Measurements from ENCODE around the gene GNLY.
"Not testable (repeated sequence)": the region's sequence is repeated elsewhere in the genome, so short reads cannot be mapped to it uniquely, and the experiment has no call there.

Gene GNLY

GRCh38 chr2:85666016-85666415 lies 28.1 kb upstream of the GNLY start:
- Histone ChIP-seq H3K27me3 (replicated peaks; ENCODE audit: control insufficient read depth, insufficient read depth, low read length) (no peaks in the 10 kb centered on the region), H3K4me3 (ENCODE audit: low read length) (no peak overlapping the region), H3K4me1 (ENCODE audit: control insufficient read depth, insufficient read depth, low read length) (peaks cover 20% of the 10 kb centered on the region), H3K36me3 (ENCODE audit: control insufficient read depth, insufficient read depth, low read length, severe bottlenecking) (no peaks in the 10 kb centered on the region), H3K9ac (ENCODE audit: low read length) (no peak overlapping the region), H3K9me3 (ENCODE audit: control insufficient read depth, low read length) (no peaks in the 10 kb centered on the region)
- DNase-seq (ENCODE audit: low read depth), result no peak

GRCh38 chr2:85666435-85667316 lies 27.5 kb upstream of the GNLY start:
- Histone ChIP-seq H3K4me3 (ENCODE audit: low read length) (no peak overlapping the region), H3K4me1 (ENCODE audit: control insufficient read depth, insufficient read depth, low read length) (peaks cover 20% of the 10 kb centered on the region), H3K27me3 (replicated peaks; ENCODE audit: control insufficient read depth, insufficient read depth, low read length) (peaks cover 2% of the 10 kb centered on the region), H3K36me3 (ENCODE audit: control insufficient read depth, insufficient read depth, low read length, severe bottlenecking) (no peaks in the 10 kb centered on the region), H3K9ac (ENCODE audit: low read length) (no peak overlapping the region), H3K9me3 (ENCODE audit: control insufficient read depth, low read length) (no peaks in the 10 kb centered on the region)
- no peak for DNase-seq (ENCODE audit: low read depth)

GRCh38 chr2:85667561-85668008 lies 26.6 kb upstream of the GNLY start:
- DNase-seq (ENCODE audit: low read depth), result no peak
- Histone ChIP-seq H3K9me3 (ENCODE audit: control insufficient read depth, low read length) (no peaks in the 10 kb centered on the region), H3K9ac (ENCODE audit: low read length) (no peak overlapping the region), H3K27me3 (replicated peaks; ENCODE audit: control insufficient read depth, insufficient read depth, low read length) (peaks cover 2% of the 10 kb centered on the region), H3K36me3 (ENCODE audit: control insufficient read depth, insufficient read depth, low read length, severe bottlenecking) (no peaks in the 10 kb centered on the region), H3K4me3 (ENCODE audit: low read length) (no peak overlapping the region), H3K4me1 (ENCODE audit: control insufficient read depth, insufficient read depth, low read length) (peaks cover 18% of the 10 kb centered on the region)

GRCh38 chr2:85668009-85668856 lies 25.9 kb upstream of the GNLY start, which contains the start of gene SFTPB:
Gene SFTPB, minus strand, starts transcription at chr2:85668199. Its CDS starts 16 bp downstream, at chr2:85668183.
- Histone ChIP-seq H3K4me3 (ENCODE audit: low read length) (no peak within 1 kb of the TSS), H3K9ac (ENCODE audit: low read length) (peak within 1 kb of the TSS; percentile 27), H3K9me3 (ENCODE audit: control insufficient read depth, low read length) (no peaks in the 10 kb centered on the region), H3K36me3 (ENCODE audit: control insufficient read depth, insufficient read depth, low read length, severe bottlenecking) (no peaks in the 10 kb centered on the region), H3K4me1 (ENCODE audit: control insufficient read depth, insufficient read depth, low read length) (peaks cover 12% of the 10 kb centered on the region), H3K27me3 (replicated peaks; ENCODE audit: control insufficient read depth, insufficient read depth, low read length) (peaks cover 2% of the 10 kb centered on the region)
- DNase-seq (ENCODE audit: low read depth), result peak; percentile 64

- H3K4me3 ChIP-seq (ENCODE audit: low read length), result no peak overlapping the region
These were observed 25.4 kb upstream of the GNLY start for GRCh38 chr2:85668857-85669142.

GRCh38 chr2:85669549-85669948 lies 24.6 kb upstream of the GNLY start:
- Histone ChIP-seq H3K4me3 (ENCODE audit: low read length) (no peak overlapping the region), H3K36me3 (ENCODE audit: control insufficient read depth, insufficient read depth, low read length, severe bottlenecking) (no peaks in the 10 kb centered on the region), H3K27me3 (replicated peaks; ENCODE audit: control insufficient read depth, insufficient read depth, low read length) (peaks cover 2% of the 10 kb centered on the region), H3K4me1 (ENCODE audit: control insufficient read depth, insufficient read depth, low read length) (peaks cover 24% of the 10 kb centered on the region), H3K9me3 (ENCODE audit: control insufficient read depth, low read length) (no peaks in the 10 kb centered on the region), H3K9ac (ENCODE audit: low read length) (no peak overlapping the region)
- no peak for DNase-seq (ENCODE audit: low read depth)

More at GRCh38 chr2:85668857-85669142, 25.4 kb upstream of the GNLY start:
- Histone ChIP-seq H3K27me3 (replicated peaks; ENCODE audit: control insufficient read depth, insufficient read depth, low read length) (peaks cover 2% of the 10 kb centered on the region), H3K36me3 (ENCODE audit: control insufficient read depth, insufficient read depth, low read length, severe bottlenecking) (no peaks in the 10 kb centered on the region), H3K9ac (ENCODE audit: low read length) (peak overlapping the region; percentile 27), H3K4me1 (ENCODE audit: control insufficient read depth, insufficient read depth, low read length) (peaks cover 16% of the 10 kb centered on the region), H3K9me3 (ENCODE audit: control insufficient read depth, low read length) (no peaks in the 10 kb centered on the region)
- DNase-seq (ENCODE audit: low read depth), result no peak

- not testable (repeated sequence) for H3K4me3 ChIP-seq (ENCODE audit: low read length); H3K27me3 ChIP-seq (replicated peaks; ENCODE audit: control insufficient read depth, insufficient read depth, low read length); DNase-seq (ENCODE audit: low read depth); H3K9me3 ChIP-seq (ENCODE audit: control insufficient read depth, low read length); H3K9ac ChIP-seq (ENCODE audit: low read length); H3K36me3 ChIP-seq (ENCODE audit: control insufficient read depth, insufficient read depth, low read length, severe bottlenecking)
- H3K4me1 ChIP-seq (ENCODE audit: control insufficient read depth, insufficient read depth, low read length), result peaks cover 32% of the 10 kb centered on the region
These were observed 23.7 kb upstream of the GNLY start for GRCh38 chr2:85670416-85670815.

- Histone ChIP-seq H3K9ac (ENCODE audit: low read length) (no peak overlapping the region), H3K9me3 (ENCODE audit: control insufficient read depth, low read length) (no peaks in the 10 kb centered on the region), H3K4me1 (ENCODE audit: control insufficient read depth, insufficient read depth, low read length) (peaks cover 39% of the 10 kb centered on the region), H3K27me3 (replicated peaks; ENCODE audit: control insufficient read depth, insufficient read depth, low read length) (peaks cover 2% of the 10 kb centered on the region), H3K4me3 (ENCODE audit: low read length) (no peak overlapping the region), H3K36me3 (ENCODE audit: control insufficient read depth, insufficient read depth, low read length, severe bottlenecking) (no peaks in the 10 kb centered on the region)
- no peak for DNase-seq (ENCODE audit: low read depth)
These were observed 21.7 kb upstream of the GNLY start for GRCh38 chr2:85672456-85672855.

- Histone ChIP-seq H3K27me3 (replicated peaks; ENCODE audit: control insufficient read depth, insufficient read depth, low read length) (peaks cover 2% of the 10 kb centered on the region), H3K36me3 (ENCODE audit: control insufficient read depth, insufficient read depth, low read length, severe bottlenecking) (no peaks in the 10 kb centered on the region), H3K4me3 (ENCODE audit: low read length) (no peak overlapping the region), H3K9ac (ENCODE audit: low read length) (peak overlapping the region; percentile 26), H3K4me1 (ENCODE audit: control insufficient read depth, insufficient read depth, low read length) (peaks cover 33% of the 10 kb centered on the region), H3K9me3 (ENCODE audit: control insufficient read depth, low read length) (no peaks in the 10 kb centered on the region)
- DNase-seq (ENCODE audit: low read depth), result peak; percentile 36
These were observed 20.3 kb upstream of the GNLY start for GRCh38 chr2:85673716-85674375.

GRCh38 chr2:85674417-85674816 lies 19.7 kb upstream of the GNLY start:
- H3K27me3 ChIP-seq (replicated peaks; ENCODE audit: control insufficient read depth, insufficient read depth, low read length), result peaks cover 2% of the 10 kb centered on the region
- peak overlapping the region; percentile 26 for H3K9ac ChIP-seq (ENCODE audit: low read length)
- no peak for DNase-seq (ENCODE audit: low read depth)
- H3K9me3 ChIP-seq (ENCODE audit: control insufficient read depth, low read length), result no peaks in the 10 kb centered on the region
- no peaks in the 10 kb centered on the region for H3K36me3 ChIP-seq (ENCODE audit: control insufficient read depth, insufficient read depth, low read length, severe bottlenecking)
- H3K4me3 ChIP-seq (ENCODE audit: low read length), result no peak overlapping the region
- peaks cover 36% of the 10 kb centered on the region for H3K4me1 ChIP-seq (ENCODE audit: control insufficient read depth, insufficient read depth, low read length)

GRCh38 chr2:85675427-85675826 lies 18.7 kb upstream of the GNLY start:
- no peaks in the 10 kb centered on the region for H3K9me3 ChIP-seq (ENCODE audit: control insufficient read depth, low read length)
- DNase-seq (ENCODE audit: low read depth), result no peak

More at GRCh38 chr2:85675427-85675826, 18.7 kb upstream of the GNLY start:
- Histone ChIP-seq H3K36me3 (ENCODE audit: control insufficient read depth, insufficient read depth, low read length, severe bottlenecking) (no peaks in the 10 kb centered on the region), H3K4me3 (ENCODE audit: low read length) (no peak overlapping the region), H3K9ac (ENCODE audit: low read length) (no peak overlapping the region), H3K27me3 (replicated peaks; ENCODE audit: control insufficient read depth, insufficient read depth, low read length) (peaks cover 2% of the 10 kb centered on the region), H3K4me1 (ENCODE audit: control insufficient read depth, insufficient read depth, low read length) (peaks cover 36% of the 10 kb centered on the region)
